A549 (cell line): ENCODE results near the gene INPP5B. TPM values are rescaled to one million over a fixed set of nuclear protein-coding genes. Genes with fewer than 3 reads are reported as not detected.

Source experiments
- ATAC-seq, 2 experiments: fragments of 200-7000 bp in 1 of 2; fragments of >200 bp in 1 of 2; cut with Nextera tagmentation in 1 of 2; cut with Tn5 transposase in 1 of 2; 3 replicates each; pipeline versions ENCODE4 v1.8.0 to v1.9.1; 2018 to 2020; ENCODE audit warnings: mild to moderate bottlenecking in 1 of 2, moderate library complexity in 1 of 2
- CTCF ChIA-PET: fragments of 300-600 bp; sonication (Branson Sonifier 250); formaldehyde crosslinking; extraction: SDS; loops from one replicate; lab custom pipeline; 2021; ENCODE audit warnings: antibody characterized with exemption, inconsistent platforms; lab: Yijun Ruan, JAX
- POLR2A ChIA-PET: fragments of 350-600 bp; formaldehyde crosslinking; extraction: SDS; loops from one replicate; lab custom pipeline; 2021; ENCODE audit warnings: antibody characterized with exemption, inconsistent platforms; lab: Yijun Ruan, JAX
- DNase-seq, 2 experiments: peaks; one replicate each; pipeline versions ENCODE4 v3.0.0 to v3.0.0-alpha.2; 2011 to 2016; ENCODE audit warnings: low read depth in 1 of 2, low spot score in 1 of 2
- FAIRE-seq: peaks from 2 replicates; lab custom pipeline; 2011; peaks lifted over from hg19 to GRCh38; lab: Jason Lieb, UNC
- H3K27ac ChIP-seq, 2 experiments: fragments of >200 bp; sonication (Bioruptor Twin); formaldehyde crosslinking; 3 replicates each; pipeline ENCODE4 v1.5.1; 2016 to 2017
- H3K4me1 ChIP-seq: fragments of >200 bp; sonication (Bioruptor Twin); formaldehyde crosslinking; 3 replicates; pipeline ENCODE4 v1.6.1; 2016
- H3K4me2 ChIP-seq: fragments of >200 bp; sonication (Bioruptor Twin); formaldehyde crosslinking; 3 replicates; pipeline ENCODE4 v1.6.1; 2016
- H3K4me3 ChIP-seq: fragments of >200 bp; sonication (Bioruptor Twin); formaldehyde crosslinking; 3 replicates; pipeline ENCODE4 v1.5.1; 2016
- H3K9me3 ChIP-seq: fragments of >200 bp; sonication (Bioruptor Twin); formaldehyde crosslinking; 3 replicates; pipeline ENCODE4 v1.6.1; 2016
- BCL3 ChIP-seq: fragments of >200 bp; sonication (Bioruptor Twin); formaldehyde crosslinking; IDR thresholded peaks from 3 replicates; pipeline ENCODE4 v1.6.1; 2016
- BHLHE40 ChIP-seq: IDR thresholded peaks from 2 replicates; pipeline ENCODE4 v1.6.1; 2012; ENCODE audit warnings: low read depth, low read length, inconsistent platforms
- CBX2 ChIP-seq: fragments of 200-600 bp; sonication (generic); IDR thresholded peaks from 2 replicates; pipeline ENCODE4 v1.6.1; 2016; ENCODE audit warnings: low read depth, mild to moderate bottlenecking, borderline replicate concordance
- CEBPB ChIP-seq, 2 experiments: fragments of >200 bp in 1 of 2; sonication (Bioruptor Twin) in 1 of 2; formaldehyde crosslinking in 1 of 2; IDR thresholded peaks; 2 replicates each; pipeline ENCODE4 v1.6.1; 2012 to 2016
- CTCF ChIP-seq: fragments of >200 bp; sonication (Bioruptor Twin); formaldehyde crosslinking; IDR thresholded peaks from 3 replicates; pipeline ENCODE4 v1.5.1; 2016
- EP300 ChIP-seq, 2 experiments: fragments of >200 bp; sonication (Bioruptor Twin); formaldehyde crosslinking; IDR thresholded peaks; 2 replicates in 1 of 2; 3 replicates in 1 of 2; pipeline ENCODE4 v1.6.1; 2016 to 2017
- FOSL2 ChIP-seq, 2 experiments: fragments of 450-650 bp in 1 of 2; fragments of >200 bp in 1 of 2; sonication (Bioruptor Twin) in 1 of 2; formaldehyde crosslinking; IDR thresholded peaks; 2 replicates each; pipeline versions ENCODE4 v1.5.0 to v1.6.1; 2016 to 2020; ENCODE audit warnings: mild to moderate bottlenecking in 1 of 2, moderate library complexity in 1 of 2
- HEYL ChIP-seq: fragments of 250-450 bp; sonication (Bioruptor Pico); IDR thresholded peaks from 2 replicates; pipeline ENCODE4 v1.8.0; 2021; ENCODE audit warnings: mild to moderate bottlenecking, moderate library complexity
- HOXB13 ChIP-seq: fragments of 250-450 bp; sonication (Bioruptor Pico); IDR thresholded peaks from 2 replicates; pipeline ENCODE4 v1.5.0; 2020; ENCODE audit warnings: low read depth, mild to moderate bottlenecking, moderate library complexity
- HOXB5 ChIP-seq: fragments of 250-450 bp; sonication (Bioruptor Pico); IDR thresholded peaks from 2 replicates; pipeline ENCODE4 v1.5.0; 2020; ENCODE audit warnings: mild to moderate bottlenecking, moderate library complexity
- JUN ChIP-seq, 2 experiments: fragments of >200 bp; sonication (Bioruptor Twin); formaldehyde crosslinking; IDR thresholded peaks; 2 replicates in 1 of 2; 3 replicates in 1 of 2; pipeline ENCODE4 v1.6.1; 2016 to 2017
- JUNB ChIP-seq: fragments of >200 bp; sonication (Bioruptor Twin); formaldehyde crosslinking; IDR thresholded peaks from 2 replicates; pipeline ENCODE4 v1.6.1; 2016
- KDM1A ChIP-seq: fragments of 200-600 bp; sonication (generic); IDR thresholded peaks from 2 replicates; pipeline ENCODE4 v1.6.1; 2016; ENCODE audit warnings: low read depth, mild to moderate bottlenecking
- KDM5A ChIP-seq: fragments of 200-600 bp; sonication (generic); IDR thresholded peaks from 2 replicates; pipeline ENCODE4 v1.6.1; 2016; ENCODE audit warnings: antibody characterized with exemption, mild to moderate bottlenecking
- MAFK ChIP-seq: fragments of 450-650 bp; IDR thresholded peaks from 2 replicates; pipeline ENCODE4 v1.6.1; 2014; ENCODE audit not compliant: partially characterized antibody
- MAX ChIP-seq: IDR thresholded peaks from 2 replicates; pipeline ENCODE4 v1.6.1; 2012
- MAZ ChIP-seq: fragments of 150-350 bp; IDR thresholded peaks from 2 replicates; pipeline ENCODE4 v1.6.1; 2014; ENCODE audit warnings: antibody characterized with exemption, low read depth, low read length, borderline replicate concordance
- NFE2L2 ChIP-seq: fragments of 150-350 bp; conservative IDR thresholded peaks from 2 replicates; pipeline ENCODE4 v1.6.1; 2014; ENCODE audit warnings: low read length
- NPAS2 ChIP-seq: fragments of 250-450 bp; sonication (Bioruptor Pico); IDR thresholded peaks from 2 replicates; pipeline ENCODE4 v1.8.0; 2022; ENCODE audit warnings: mild to moderate bottlenecking, moderate library complexity, borderline replicate concordance
- POLR2A ChIP-seq: IDR thresholded peaks from 2 replicates; pipeline ENCODE4 v1.6.1; 2012; ENCODE audit warnings: mild to moderate bottlenecking, low read length
- POLR2AphosphoS2 ChIP-seq: conservative IDR thresholded peaks from 2 replicates; pipeline ENCODE4 v1.6.1; 2012; ENCODE audit warnings: low read length, improper control_type of control experiment, inconsistent platforms
- RFX5 ChIP-seq: fragments of 450-650 bp; IDR thresholded peaks from 2 replicates; pipeline ENCODE4 v1.7.1; 2014; ENCODE audit warnings: antibody characterized with exemption, mild to moderate bottlenecking, moderate library complexity
- SMC3 ChIP-seq: fragments of >200 bp; sonication (Bioruptor Twin); formaldehyde crosslinking; IDR thresholded peaks from 3 replicates; pipeline ENCODE4 v1.6.1; 2018; ENCODE audit warnings: inconsistent platforms
- SREBF2 ChIP-seq: fragments of 450-650 bp; IDR thresholded peaks from 2 replicates; pipeline ENCODE4 v1.6.1; 2014; ENCODE audit warnings: mild to moderate bottlenecking, moderate library complexity
- TFCP2L1 ChIP-seq: fragments of 250-450 bp; sonication (Bioruptor Pico); IDR thresholded peaks from 2 replicates; pipeline ENCODE4 v1.5.0; 2021; ENCODE audit warnings: mild to moderate bottlenecking
- ZC3H11A ChIP-seq: fragments of 450-650 bp; IDR thresholded peaks from 2 replicates; pipeline ENCODE4 v1.6.1; 2014; ENCODE audit warnings: antibody characterized with exemption, mild to moderate bottlenecking
- ZFP36 ChIP-seq: fragments of 450-650 bp; IDR thresholded peaks from 2 replicates; pipeline ENCODE4 v1.6.1; 2014; ENCODE audit warnings: borderline replicate concordance; ENCODE audit not compliant: partially characterized antibody
- WGBS: methylation state at CpG from one replicate; pipeline ENCODE4 v1.1.6; 2017; ENCODE audit errors: missing lambda C conversion rate; 5-methylcytosine and 5-hydroxymethylcytosine counted together
- polyA plus RNA-seq, 4 experiments: library from polyadenylated mRNA; depleted of rRNA in 3 of 4; stranded (reverse); fragments of >200 nt; fragmentation: RNase III in 1 of 4; extraction: RNeasy Plus Mini Kit Qiagen cat#74134 plus additional on column Dnase treatment in 1 of 4; gene quantifications; 2 replicates in 3 of 4; 3 replicates in 1 of 4; pipeline ENCODE4 v1.2.3, GENCODE V29; 2011 to 2017

Gene INPP5B
- polyA plus RNA-seq, 2 of the 4 experiments (the other 2 are of a cell fraction) = 4.9 to 11.1 TPM

- 93% methylated on average over 4 of the region's 4 CpGs for WGBS
- no peaks in the 10 kb centered on the region for H3K9me3 ChIP-seq
- POLR2A ChIA-PET = no interaction called here
- CTCF ChIA-PET = no interaction called here
- FAIRE-seq (no peak), DNase-seq (no peak), ATAC-seq (no peak)
- no peak for TF ChIP-seq JUNB
- TF ChIP-seq MAFK = peak; percentile 48
- peaks cover 8% of the 10 kb centered on the region; the same call in 2 of the 3 replicates for H3K4me1 ChIP-seq
- no peak overlapping the region for H3K4me3 ChIP-seq
- no peak overlapping the region for H3K4me2 ChIP-seq
- H3K27ac ChIP-seq = no peak overlapping the region
Measured at GRCh38 chr1:37831109-37831508, 115.7 kb downstream of the INPP5B start.

- no peak overlapping the region for H3K27ac ChIP-seq
- no peaks in the 10 kb centered on the region for H3K9me3 ChIP-seq
- H3K4me1 ChIP-seq = peaks cover 8% of the 10 kb centered on the region; the same call in 2 of the 3 replicates
- FAIRE-seq (no peak), DNase-seq (no peak), ATAC-seq (no peak)
- TF ChIP-seq FOSL2 (IDR thresholded peaks at IDR 0.05) = no peak
- no peak for TF ChIP-seq FOSL2 (CRISPR knock-in tag; IDR thresholded peaks at IDR 0.05)
- TF ChIP-seq MAZ = no peak
- TF ChIP-seq SMC3 = no peak
- no peak for TF ChIP-seq HEYL (CRISPR knock-in tag)
- TF ChIP-seq KDM1A = no peak
- TF ChIP-seq ZC3H11A = no peak
- TF ChIP-seq MAX = no peak
- POLR2A ChIA-PET = no interaction called here
- H3K4me3 ChIP-seq = no peak overlapping the region
- whole genome bisulfite sequencing = 94% methylated on average over 12 of the region's 12 CpGs
- H3K4me2 ChIP-seq = no peak overlapping the region
- CTCF ChIA-PET = interaction anchor here (1.1 kb wide), 1 partner anchor 32 kb away, joined by 3 read pairs; no protein-coding TSS in a partner anchor
Measured at GRCh38 chr1:37828410-37829074, 118.3 kb downstream of the INPP5B start.

GRCh38 chr1:37825506-37825905 lies 121.3 kb downstream of the INPP5B start:
- WGBS = 85% methylated on average over 2 of the region's 2 CpGs
- no peak for ATAC-seq
- no peak overlapping the region for H3K4me2 ChIP-seq
- no peak overlapping the region for H3K4me3 ChIP-seq
- no peak overlapping the region for H3K27ac ChIP-seq
- TF ChIP-seq BCL3 (no peak), BHLHE40 (no peak), POLR2AphosphoS2 (no peak), MAFK (no peak), RFX5 (no peak)
- ChIA-PET POLR2A (no interaction called here), CTCF (interaction anchor here (1.4 kb wide), 1 partner anchor 13 kb away, joined by 3 read pairs; no protein-coding TSS in a partner anchor)
- H3K9me3 ChIP-seq = no peaks in the 10 kb centered on the region
- H3K4me1 ChIP-seq = no peaks in the 10 kb centered on the region
- DNase-seq = no peak
- no peak for FAIRE-seq

GRCh38 chr1:37824001-37824400 lies 122.9 kb downstream of the INPP5B start:
- no peak for DNase-seq
- CTCF ChIA-PET = interaction anchor here (0.6 to 1.4 kb wide), 2 partner anchors 36 to 723 kb away, joined by 3 to 6 read pairs; partner anchors contain the start of gene MTF1
- Histone ChIP-seq H3K4me1 (no peaks in the 10 kb centered on the region), H3K4me3 (no peak overlapping the region), H3K9me3 (no peaks in the 10 kb centered on the region), H3K27ac (no peak overlapping the region), H3K4me2 (no peak overlapping the region)
- 79% methylated on average over 2 of the region's 2 CpGs for WGBS
- no peak for ATAC-seq
- POLR2A ChIA-PET = no interaction called here
- FAIRE-seq = no peak
- TF ChIP-seq CTCF (no peak), CEBPB (IDR thresholded peaks at IDR 0.05) (no peak), JUN (IDR thresholded peaks at IDR 0.05) (no peak), HOXB5 (CRISPR knock-in tag) (no peak), NPAS2 (no peak), KDM5A (no peak), NFE2L2 (no peak), CBX2 (no peak), SREBF2 (no peak), EP300 (IDR thresholded peaks at IDR 0.05) (no peak), ZFP36 (no peak), TFCP2L1 (CRISPR knock-in tag) (no peak), HOXB13 (CRISPR knock-in tag) (no peak), POLR2A (no peak), KDM1A (no peak)
